GM20000 (cell line): Measurements from ENCODE around the gene SLC9A3.

Experiments used
- DNase-seq: peaks from one replicate; pipeline ENCODE4 v3.0.0; 2012; ENCODE audit warnings: low spot score
- CTCF ChIP-seq: IDR thresholded peaks from 2 replicates; pipeline ENCODE4 v1.5.1; 2012; ENCODE audit warnings: mild to moderate bottlenecking, control low read depth; ENCODE audit errors: extremely low read depth, missing control alignments

The SLC9A3 gene

GRCh38 chr5:524973-525761, 918 bp upstream of the SLC9A3 start:
- TF ChIP-seq CTCF = no peak
- DNase-seq = no peak

- DNase-seq = no peak
- no peak for TF ChIP-seq CTCF
Observed at GRCh38 chr5:523441-524222, 617 bp downstream of the SLC9A3 start.

GRCh38 chr5:522899-523440, 1.3 kb downstream of the SLC9A3 start:
- DNase-seq = no peak

GRCh38 chr5:522116-522515, 2.1 kb downstream of the SLC9A3 start:
- DNase-seq = no peak
- no peak for TF ChIP-seq CTCF

More at GRCh38 chr5:522899-523440, 1.3 kb downstream of the SLC9A3 start:
- TF ChIP-seq CTCF = no peak

- no peak for DNase-seq
Observed at GRCh38 chr5:521680-522079, 2.6 kb downstream of the SLC9A3 start.

GRCh38 chr5:520850-521226, 3.4 kb downstream of the SLC9A3 start:
- DNase-seq = no peak
- TF ChIP-seq CTCF = no peak

More at GRCh38 chr5:521680-522079, 2.6 kb downstream of the SLC9A3 start:
- no peak for TF ChIP-seq CTCF

GRCh38 chr5:520196-520849, 3.9 kb downstream of the SLC9A3 start:
- DNase-seq = no peak

More at GRCh38 chr5:520196-520849, 3.9 kb downstream of the SLC9A3 start:
- TF ChIP-seq CTCF = no peak
